Activated T-cell treated with anti-CD3 and anti-CD28 coated beads, Interleukin-2, amount 50 U/mL, for 24 hours (primary cell): ENCODE measurements around the gene FSHR.

ENCODE experiments used
- DNase-seq: peaks from one replicate; pipeline ENCODE4 v3.0.0-alpha.2; 2020
- H3K27ac Mint-ChIP-seq: 2 replicates; pipeline ENCODE4 v1.8.0; 2020; ENCODE audit warnings: mild to moderate bottlenecking, mixed read lengths
- H3K27me3 Mint-ChIP-seq: 2 replicates; pipeline ENCODE4 v1.8.0; 2020; ENCODE audit warnings: mixed read lengths
- H3K36me3 Mint-ChIP-seq: 2 replicates; pipeline ENCODE4 v1.8.0; 2020; ENCODE audit warnings: low read depth, mixed read lengths
- H3K4me1 Mint-ChIP-seq: 2 replicates; pipeline ENCODE4 v1.8.0; 2020; ENCODE audit warnings: low read depth, mixed read lengths
- H3K4me3 Mint-ChIP-seq: 2 replicates; pipeline ENCODE4 v1.8.0; 2020; ENCODE audit warnings: mild to moderate bottlenecking, moderate library complexity, mixed read lengths
- H3K9me3 Mint-ChIP-seq: 2 replicates; pipeline ENCODE4 v1.8.0; 2020; ENCODE audit warnings: mixed read lengths

Gene FSHR

GRCh38 chr2:48984922-48985321 lies 169.4 kb downstream of the FSHR start:
- H3K9me3 Mint-ChIP-seq = no peaks in the 10 kb centered on the region
- H3K27me3 Mint-ChIP-seq = no peaks in the 10 kb centered on the region
- no peak overlapping the region for H3K4me3 Mint-ChIP-seq
- H3K27ac Mint-ChIP-seq = no peak overlapping the region
- no peaks in the 10 kb centered on the region for H3K36me3 Mint-ChIP-seq
- no peaks in the 10 kb centered on the region for H3K4me1 Mint-ChIP-seq
- no peak for DNase-seq

- Mint-ChIP-seq H3K4me1 (no peaks in the 10 kb centered on the region), H3K36me3 (no peaks in the 10 kb centered on the region), H3K9me3 (no peaks in the 10 kb centered on the region), H3K4me3 (no peak overlapping the region), H3K27ac (no peak overlapping the region), H3K27me3 (peaks cover 2% of the 10 kb centered on the region)
- DNase-seq = no peak
Observed at GRCh38 chr2:48983551-48983950, 170.8 kb downstream of the FSHR start.

GRCh38 chr2:48982887-48983435 lies 171.4 kb downstream of the FSHR start:
- Mint-ChIP-seq H3K9me3 (no peaks in the 10 kb centered on the region), H3K27ac (no peak overlapping the region), H3K27me3 (peaks cover 2% of the 10 kb centered on the region), H3K36me3 (no peaks in the 10 kb centered on the region), H3K4me3 (no peak overlapping the region), H3K4me1 (no peaks in the 10 kb centered on the region)
- no peak for DNase-seq

GRCh38 chr2:48980846-48981245 lies 173.5 kb downstream of the FSHR start:
- Mint-ChIP-seq H3K9me3 (no peaks in the 10 kb centered on the region), H3K27ac (no peak overlapping the region), H3K27me3 (peaks cover 2% of the 10 kb centered on the region), H3K4me1 (no peaks in the 10 kb centered on the region), H3K4me3 (no peak overlapping the region), H3K36me3 (no peaks in the 10 kb centered on the region)
- DNase-seq = no peak

GRCh38 chr2:48979691-48980090 lies 174.6 kb downstream of the FSHR start:
- no peak for DNase-seq
- H3K4me3 Mint-ChIP-seq = no peak overlapping the region
- no peaks in the 10 kb centered on the region for H3K4me1 Mint-ChIP-seq
- no peaks in the 10 kb centered on the region for H3K9me3 Mint-ChIP-seq
- H3K27me3 Mint-ChIP-seq = peaks cover 2% of the 10 kb centered on the region
- no peak overlapping the region for H3K27ac Mint-ChIP-seq
- no peaks in the 10 kb centered on the region for H3K36me3 Mint-ChIP-seq

GRCh38 chr2:48978131-48978530 lies 176.2 kb downstream of the FSHR start:
- Mint-ChIP-seq H3K36me3 (no peaks in the 10 kb centered on the region), H3K27me3 (peaks cover 2% of the 10 kb centered on the region), H3K27ac (no peak overlapping the region), H3K4me3 (no peak overlapping the region), H3K9me3 (no peaks in the 10 kb centered on the region), H3K4me1 (no peaks in the 10 kb centered on the region)
- DNase-seq = no peak

- Mint-ChIP-seq H3K4me1 (no peaks in the 10 kb centered on the region), H3K4me3 (no peak overlapping the region), H3K36me3 (no peaks in the 10 kb centered on the region), H3K27ac (no peak overlapping the region), H3K27me3 (no peaks in the 10 kb centered on the region), H3K9me3 (no peaks in the 10 kb centered on the region)
- DNase-seq = no peak
Observed at GRCh38 chr2:48971801-48972200, 182.5 kb downstream of the FSHR start.

GRCh38 chr2:48968011-48968410 lies 186.3 kb downstream of the FSHR start:
- Mint-ChIP-seq H3K27ac (no peak overlapping the region), H3K36me3 (no peaks in the 10 kb centered on the region), H3K4me3 (no peak overlapping the region), H3K27me3 (no peaks in the 10 kb centered on the region), H3K4me1 (no peaks in the 10 kb centered on the region), H3K9me3 (no peaks in the 10 kb centered on the region)
- DNase-seq = no peak

GRCh38 chr2:48965204-48965603 lies 189.1 kb downstream of the FSHR start:
- H3K36me3 Mint-ChIP-seq = no peaks in the 10 kb centered on the region
- H3K9me3 Mint-ChIP-seq = no peaks in the 10 kb centered on the region
- no peaks in the 10 kb centered on the region for H3K4me1 Mint-ChIP-seq
- no peak overlapping the region for H3K4me3 Mint-ChIP-seq
- no peak overlapping the region for H3K27ac Mint-ChIP-seq
- no peak for DNase-seq
- H3K27me3 Mint-ChIP-seq = peaks cover 4% of the 10 kb centered on the region

- no peak overlapping the region for H3K27ac Mint-ChIP-seq
- no peak overlapping the region for H3K4me3 Mint-ChIP-seq
- H3K27me3 Mint-ChIP-seq = peaks cover 4% of the 10 kb centered on the region
Observed at GRCh38 chr2:48961009-48961408, 193.3 kb downstream of the FSHR start.

GRCh38 chr2:48954935-48955334 lies 199.4 kb downstream of the FSHR start:
- Mint-ChIP-seq H3K4me3 (no peak overlapping the region), H3K27ac (no peak overlapping the region), H3K27me3 (no peaks in the 10 kb centered on the region), H3K9me3 (no peaks in the 10 kb centered on the region), H3K36me3 (no peaks in the 10 kb centered on the region), H3K4me1 (no peaks in the 10 kb centered on the region)
- DNase-seq = no peak

More at GRCh38 chr2:48961009-48961408, 193.3 kb downstream of the FSHR start:
- Mint-ChIP-seq H3K36me3 (no peaks in the 10 kb centered on the region), H3K9me3 (no peaks in the 10 kb centered on the region), H3K4me1 (no peaks in the 10 kb centered on the region)
- no peak for DNase-seq

- Mint-ChIP-seq H3K9me3 (no peaks in the 10 kb centered on the region), H3K36me3 (no peaks in the 10 kb centered on the region), H3K27me3 (no peaks in the 10 kb centered on the region), H3K4me3 (no peak overlapping the region), H3K4me1 (no peaks in the 10 kb centered on the region), H3K27ac (no peak overlapping the region)
- no peak for DNase-seq
Observed at GRCh38 chr2:48954311-48954710, 200.0 kb downstream of the FSHR start.

GRCh38 chr2:48952614-48953013 lies 201.7 kb downstream of the FSHR start:
- no peaks in the 10 kb centered on the region for H3K9me3 Mint-ChIP-seq
- no peak for DNase-seq
- no peak overlapping the region for H3K27ac Mint-ChIP-seq
- H3K27me3 Mint-ChIP-seq = no peaks in the 10 kb centered on the region
- H3K4me1 Mint-ChIP-seq = no peaks in the 10 kb centered on the region
- no peak overlapping the region for H3K4me3 Mint-ChIP-seq
- H3K36me3 Mint-ChIP-seq = no peaks in the 10 kb centered on the region

- Mint-ChIP-seq H3K27ac (no peak overlapping the region), H3K4me3 (no peak overlapping the region), H3K4me1 (no peaks in the 10 kb centered on the region), H3K36me3 (no peaks in the 10 kb centered on the region), H3K9me3 (no peaks in the 10 kb centered on the region), H3K27me3 (no peaks in the 10 kb centered on the region)
- no peak for DNase-seq
Observed at GRCh38 chr2:48952143-48952542, 202.2 kb downstream of the FSHR start.

- Mint-ChIP-seq H3K27ac (no peak overlapping the region), H3K4me1 (no peaks in the 10 kb centered on the region), H3K27me3 (no peaks in the 10 kb centered on the region), H3K4me3 (no peak overlapping the region), H3K36me3 (no peaks in the 10 kb centered on the region), H3K9me3 (no peaks in the 10 kb centered on the region)
- DNase-seq = no peak
Observed at GRCh38 chr2:48948400-48949125, 205.8 kb downstream of the FSHR start.
